Esophagus muscularis mucosa (tissue), 4 donors: ENCODE results near the gene UBTF. TPM values are rescaled to one million over a fixed set of nuclear protein-coding genes. Genes with fewer than 3 reads are reported as not detected.
A peak's percentile ranks its signal among the peaks of the same experiment; 100 is the strongest.

Source experiments
- DNase-seq: peaks from one replicate; pipeline ENCODE4 v3.0.0-alpha.2; 2017; ENCODE audit errors: extremely low spot score
- H3K27ac ChIP-seq, 4 donors: fragments of 200-600 bp; sonication (generic); replicated peaks in 1 of 4; 1 replicate in 3 of 4; 2 replicates in 1 of 4; pipeline ENCODE4 v1.5.1; 2016 to 2019; ENCODE audit warnings: mild to moderate bottlenecking in 1 of 4
- H3K27me3 ChIP-seq, 4 donors: fragments of 200-600 bp; sonication (generic); one replicate each; pipeline versions ENCODE4 v1.5.1 to v1.6.0; 2016 to 2019
- H3K36me3 ChIP-seq, 4 donors: fragments of 200-600 bp; sonication (generic); one replicate each; pipeline ENCODE4 v1.5.1; 2016 to 2019
- H3K4me1 ChIP-seq, 4 donors: fragments of 200-600 bp; sonication (generic); one replicate each; pipeline ENCODE4 v1.5.1; 2016 to 2019
- H3K4me3 ChIP-seq, 4 donors: fragments of 200-600 bp; sonication (generic); 1 replicate in 2 of 4; 2 replicates in 2 of 4; pipeline ENCODE4 v1.5.1; 2016 to 2019; ENCODE audit warnings: mild to moderate bottlenecking in 4 of 4, moderate library complexity in 1 of 4
- H3K9me3 ChIP-seq, 4 donors: fragments of 200-600 bp; sonication (generic); 1 replicate in 3 of 4; 2 replicates in 1 of 4; pipeline ENCODE4 v1.5.1; 2016 to 2019
- EP300 ChIP-seq: sonication (generic); formaldehyde crosslinking; IDR thresholded peaks from one replicate; pipeline ENCODE4 v1.6.1; 2017; ENCODE audit warnings: antibody characterized with exemption
- POLR2A ChIP-seq: fragments of 450-650 bp; IDR thresholded peaks from one replicate; pipeline ENCODE4 v1.6.1; 2017; ENCODE audit warnings: antibody characterized with exemption, moderate library complexity, mild to moderate bottlenecking, low read depth
- POLR2AphosphoS5 ChIP-seq, 2 donors: sonication (generic); formaldehyde crosslinking; IDR thresholded peaks; one replicate each; pipeline ENCODE4 v1.6.1; 2017; ENCODE audit warnings: antibody characterized with exemption in 2 of 2
- WGBS: methylation state at CpG from one replicate; pipeline ENCODE4 v1.1.5; 2018; 5-methylcytosine and 5-hydroxymethylcytosine counted together
- intact Hi-C: fragments of 100-400 bp; cut with DNase I; formaldehyde crosslinking; loops from one replicate; pipeline ENCODE4 v1.15.1; 2023
- total RNA-seq, 4 donors: library from RNA; depleted of rRNA; stranded (reverse); fragments of >200 nt; gene quantifications; one replicate each; pipeline versions ENCODE4 v1.1.0 to v1.2.1, GENCODE V29; 2016
- TF ChIP-seq, protein P1 (sequence below), 3 experiments: fragments of 200-600 bp in 2 of 3; fragments of 450-650 bp in 1 of 3; sonication (generic) in 2 of 3; IDR thresholded peaks; one replicate each; pipeline ENCODE4 v1.5.1; 2017 to 2019; ENCODE audit warnings: antibody characterized with exemption in 3 of 3, mild to moderate bottlenecking in 2 of 3, moderate library complexity in 1 of 3

Gene UBTF
- total RNA-seq, 4 donors from 2014 or later = 48.7 to 78.8 (median 66.1) TPM

DNA sequence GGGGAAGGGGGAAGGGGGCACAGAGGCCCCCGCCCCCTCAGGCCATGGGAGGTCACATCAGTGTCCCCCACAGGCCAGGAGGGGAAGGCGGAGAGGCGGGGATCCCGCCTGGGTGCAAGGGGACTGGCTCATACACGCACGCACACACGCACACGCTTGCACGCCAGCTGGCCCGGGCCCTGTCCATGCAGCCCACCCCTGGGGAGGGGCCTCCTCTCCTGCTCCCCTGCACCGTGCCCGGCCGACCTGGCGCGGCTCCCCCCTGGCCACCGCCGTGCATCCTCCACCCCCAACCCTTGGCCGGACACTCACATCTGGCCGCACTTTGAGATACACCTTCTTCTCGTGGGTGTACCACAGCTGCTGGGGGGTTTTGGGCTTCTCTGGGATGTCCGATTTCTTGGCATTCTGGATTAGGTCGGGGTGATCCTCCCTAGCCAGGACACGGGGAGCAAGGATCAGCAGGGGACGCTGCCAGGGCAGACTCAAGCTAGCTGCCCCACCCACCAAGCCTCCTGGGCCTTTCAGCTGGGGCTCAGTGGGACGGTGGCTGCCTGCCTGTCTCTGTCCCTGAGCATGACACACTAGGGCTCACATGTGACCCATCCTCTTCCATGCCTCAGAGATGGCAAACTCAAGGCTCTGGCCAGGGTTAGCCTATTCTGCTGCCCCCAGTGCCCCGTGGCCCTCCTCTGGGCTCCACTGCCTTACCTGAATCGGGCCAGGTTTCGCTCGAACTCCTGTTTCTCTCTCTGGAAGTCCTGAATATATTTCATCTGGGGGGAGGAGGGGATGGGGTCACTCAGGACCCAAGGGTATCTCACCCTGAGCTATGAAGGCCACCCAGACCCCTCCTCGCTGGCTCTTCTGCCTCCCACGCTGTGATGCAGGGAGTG lies 6.7 kb downstream of the UBTF start:
- no peak for TF ChIP-seq POLR2AphosphoS5 (IDR thresholded peaks at IDR 0.05)
- TF ChIP-seq, protein P1, sequence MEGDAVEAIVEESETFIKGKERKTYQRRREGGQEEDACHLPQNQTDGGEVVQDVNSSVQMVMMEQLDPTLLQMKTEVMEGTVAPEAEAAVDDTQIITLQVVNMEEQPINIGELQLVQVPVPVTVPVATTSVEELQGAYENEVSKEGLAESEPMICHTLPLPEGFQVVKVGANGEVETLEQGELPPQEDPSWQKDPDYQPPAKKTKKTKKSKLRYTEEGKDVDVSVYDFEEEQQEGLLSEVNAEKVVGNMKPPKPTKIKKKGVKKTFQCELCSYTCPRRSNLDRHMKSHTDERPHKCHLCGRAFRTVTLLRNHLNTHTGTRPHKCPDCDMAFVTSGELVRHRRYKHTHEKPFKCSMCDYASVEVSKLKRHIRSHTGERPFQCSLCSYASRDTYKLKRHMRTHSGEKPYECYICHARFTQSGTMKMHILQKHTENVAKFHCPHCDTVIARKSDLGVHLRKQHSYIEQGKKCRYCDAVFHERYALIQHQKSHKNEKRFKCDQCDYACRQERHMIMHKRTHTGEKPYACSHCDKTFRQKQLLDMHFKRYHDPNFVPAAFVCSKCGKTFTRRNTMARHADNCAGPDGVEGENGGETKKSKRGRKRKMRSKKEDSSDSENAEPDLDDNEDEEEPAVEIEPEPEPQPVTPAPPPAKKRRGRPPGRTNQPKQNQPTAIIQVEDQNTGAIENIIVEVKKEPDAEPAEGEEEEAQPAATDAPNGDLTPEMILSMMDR (IDR thresholded peaks at IDR 0.05) = no peak
- peaks cover 27 to 62% (median 44%) of the 10 kb centered on the region in 4 donors for H3K4me1 ChIP-seq
- 75% methylated on average over 7 of the region's 31 CpGs for WGBS
- DNase-seq = no peak
- H3K36me3 ChIP-seq = peaks cover 34 to 91% (median 85%) of the 10 kb centered on the region in 4 donors
- no peaks in the 10 kb centered on the region for H3K9me3 ChIP-seq
- no peak overlapping the region for H3K27ac ChIP-seq
- peaks cover 0 to 8% (median 0%) of the 10 kb centered on the region in 4 donors for H3K27me3 ChIP-seq
- intact Hi-C loops = no loop called here
- H3K4me3 ChIP-seq = no peak overlapping the region

DNA sequence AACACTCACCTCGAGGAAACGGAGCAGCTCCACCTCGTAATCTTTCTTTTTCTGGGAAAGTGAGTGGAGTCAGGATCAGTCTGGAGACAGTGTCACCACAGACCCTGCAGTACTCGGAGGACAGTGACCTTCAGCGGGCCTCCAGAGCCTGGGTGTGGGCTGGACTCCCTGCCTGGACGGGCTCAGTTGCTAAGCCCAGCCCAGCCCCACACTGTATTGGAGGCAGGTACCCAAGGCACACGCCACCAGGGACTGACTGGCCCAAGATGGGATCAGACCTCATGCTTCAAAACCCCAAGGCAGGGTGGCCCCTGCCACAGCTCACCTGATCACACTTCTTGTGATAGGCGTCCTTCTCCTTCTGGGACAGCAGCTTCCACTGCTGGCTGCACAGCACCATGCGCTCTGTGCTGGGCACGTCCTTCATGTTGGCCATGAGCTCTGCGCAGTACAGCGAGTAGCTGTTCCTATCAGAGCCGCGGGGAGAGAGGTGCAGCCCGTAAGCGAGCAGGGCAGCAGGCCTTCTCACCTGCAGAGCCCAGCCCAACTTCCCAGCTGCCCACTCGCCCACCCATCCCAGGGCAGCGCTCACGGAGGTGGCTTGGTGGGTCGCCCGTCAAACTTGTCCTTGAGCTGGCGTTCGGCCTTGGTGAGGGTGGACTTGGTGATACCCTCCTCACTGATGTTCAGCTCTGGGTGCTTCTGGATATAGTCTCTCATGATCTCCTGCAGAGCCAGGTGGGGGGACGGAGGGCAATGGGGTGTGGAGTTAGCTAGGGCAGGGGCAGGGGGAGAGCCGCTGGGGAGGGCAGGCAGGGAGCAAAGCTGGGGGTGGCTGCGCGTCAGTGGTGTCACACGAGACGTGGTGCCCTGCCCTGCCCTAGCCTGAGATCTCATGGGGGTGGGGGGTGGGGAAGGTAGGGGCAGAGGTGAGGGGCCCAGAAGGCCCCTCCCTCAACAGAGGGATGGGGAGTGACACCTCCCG lies 7.9 kb downstream of the UBTF start:
- Histone ChIP-seq H3K27me3 (peaks cover 0 to 8% (median 0%) of the 10 kb centered on the region in 4 donors), H3K9me3 (no peaks in the 10 kb centered on the region), H3K27ac (peak overlapping the region in 3 of 4 donors; percentile 60 to 76 (median 69)), H3K4me1 (peaks cover 15 to 50% (median 33%) of the 10 kb centered on the region in 4 donors), H3K4me3 (no peak overlapping the region), H3K36me3 (peaks cover 43 to 97% (median 91%) of the 10 kb centered on the region in 4 donors)
- 88% methylated on average over 17 of the region's 30 CpGs for WGBS
- intact Hi-C loops = loop anchor here (2.0 kb wide), 1 partner anchor 117 kb away; no protein-coding TSS in a partner anchor
- TF ChIP-seq POLR2A = no peak
- TF ChIP-seq, protein P1 (IDR thresholded peaks at IDR 0.05) = no peak
- no peak for TF ChIP-seq POLR2AphosphoS5 (IDR thresholded peaks at IDR 0.05)
- TF ChIP-seq EP300 = no peak
- DNase-seq = no peak

DNA sequence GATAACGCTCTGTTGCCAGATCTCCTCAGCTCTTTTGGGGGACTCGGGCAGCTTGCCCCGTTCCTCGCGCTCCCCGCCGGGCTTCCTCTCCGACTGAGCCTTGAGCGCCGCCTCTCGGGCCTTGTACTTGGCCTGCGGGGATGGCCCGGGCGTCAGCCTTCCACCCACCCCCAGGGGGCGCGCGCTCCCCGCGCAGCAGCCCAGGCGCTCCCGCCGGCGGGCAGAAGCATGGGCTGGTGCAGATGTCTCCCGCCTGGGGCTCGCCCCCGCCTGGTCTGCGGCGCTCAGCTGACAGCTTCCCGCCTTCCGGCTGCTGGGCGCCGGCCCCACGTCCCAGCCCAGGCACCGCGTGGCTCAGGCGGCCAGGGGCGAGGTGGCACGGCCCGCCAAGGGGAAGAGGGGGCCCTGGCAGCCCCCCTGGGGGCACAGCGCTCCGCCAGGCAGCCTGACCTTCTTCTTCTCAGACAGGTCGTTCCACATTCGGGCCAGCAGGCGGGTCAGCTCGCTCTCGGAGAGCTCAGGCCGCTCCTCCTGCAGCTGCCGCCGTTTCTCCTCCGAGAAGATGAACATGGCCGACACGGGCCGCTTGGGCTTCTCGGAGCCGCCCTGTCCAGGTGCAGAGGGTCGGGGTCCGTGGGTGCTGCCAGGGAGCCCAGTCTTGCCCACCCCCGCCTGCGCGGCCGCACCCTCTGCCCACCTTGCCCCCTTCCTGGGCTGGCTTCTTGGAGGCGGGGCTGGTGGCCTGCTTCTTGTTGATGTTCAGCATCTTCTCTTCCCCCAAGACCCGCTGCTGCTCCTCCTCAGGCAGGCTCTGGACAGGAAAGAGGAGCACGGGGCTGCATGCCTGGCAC lies 8.9 kb downstream of the UBTF start:
- no CpG with 5 or more reads among the region's 64 CpGs for WGBS
- peak overlapping the region; percentile 60 to 82 (median 72) for H3K27ac ChIP-seq
- TF ChIP-seq POLR2AphosphoS5 (IDR thresholded peaks at IDR 0.05) (peak; percentile 74 to 79), POLR2A (no peak), EP300 (no peak)
- TF ChIP-seq, protein P1 (IDR thresholded peaks at IDR 0.05) = peak; percentile 99 to 100 (median 100)
- peaks cover 14 to 40% (median 25%) of the 10 kb centered on the region in 4 donors for H3K4me1 ChIP-seq
- DNase-seq = no peak
- peaks cover 33 to 88% (median 83%) of the 10 kb centered on the region in 4 donors for H3K36me3 ChIP-seq
- no peaks in the 10 kb centered on the region for H3K9me3 ChIP-seq
- H3K27me3 ChIP-seq = peaks cover 0 to 8% (median 0%) of the 10 kb centered on the region in 4 donors
- peak overlapping the region; percentile 13 to 39 (median 31) for H3K4me3 ChIP-seq
- intact Hi-C loops = loop anchor here (2.0 kb wide), 1 partner anchor 118 kb away; no protein-coding TSS in a partner anchor
